Left ventricle myocardium superior (tissue), 1 donor: Measurements from ENCODE around the gene STOX2. TPM values are rescaled to one million over a fixed set of nuclear protein-coding genes. Genes with fewer than 3 reads are reported as not detected.

Source experiments
- ATAC-seq: fragments of 200-7000 bp; cut with Tn5 transposase; one replicate; pipeline ENCODE4 v1.9.1; 2020; ENCODE audit warnings: mild to moderate bottlenecking, moderate library complexity
- DNase-seq: peaks from one replicate; pipeline ENCODE4 v3.0.0-alpha.2; 2020
- intact Hi-C: fragments of 100-400 bp; cut with micrococcal nuclease; formaldehyde crosslinking; loops from one replicate; pipeline ENCODE4 v1.11.0; 2022
- total RNA-seq: library from RNA; stranded (reverse); fragmentation: NEBNext Ultra II Directional; extraction: Animal tissue kit (Norgen Biotek cat#: 25700); gene quantifications from one replicate; pipeline ENCODE4 v1.2.1, GENCODE V29; 2021
- donor health status: DM: no; HTN: yes; CAD: no; lungs with severe emphysema.

STOX2 gene
- total RNA-seq, 1 donor from 2014 or later: 10.6 TPM

DNA sequence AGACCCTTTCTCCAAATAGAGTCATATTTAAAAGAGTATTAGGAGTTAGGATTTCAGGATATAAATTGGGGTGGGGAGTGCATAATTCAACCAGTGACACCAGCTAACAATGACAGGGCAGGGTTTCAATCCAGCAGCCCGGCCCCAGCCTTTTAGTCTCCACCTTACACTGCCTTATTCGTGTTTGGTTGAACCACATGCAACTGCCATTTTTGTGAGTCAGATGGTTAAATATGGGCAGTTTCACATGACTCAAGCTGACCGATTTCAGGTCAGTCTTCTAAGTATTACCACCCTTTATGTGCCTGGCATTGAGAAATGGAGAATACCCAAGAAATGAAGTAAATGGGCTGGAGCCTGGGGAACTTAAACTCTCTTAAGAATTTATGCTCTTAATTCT, 102.8 kb downstream of the STOX2 start:
- no peak for DNase-seq
- intact Hi-C loops: no loop called here
- ATAC-seq: no peak

DNA sequence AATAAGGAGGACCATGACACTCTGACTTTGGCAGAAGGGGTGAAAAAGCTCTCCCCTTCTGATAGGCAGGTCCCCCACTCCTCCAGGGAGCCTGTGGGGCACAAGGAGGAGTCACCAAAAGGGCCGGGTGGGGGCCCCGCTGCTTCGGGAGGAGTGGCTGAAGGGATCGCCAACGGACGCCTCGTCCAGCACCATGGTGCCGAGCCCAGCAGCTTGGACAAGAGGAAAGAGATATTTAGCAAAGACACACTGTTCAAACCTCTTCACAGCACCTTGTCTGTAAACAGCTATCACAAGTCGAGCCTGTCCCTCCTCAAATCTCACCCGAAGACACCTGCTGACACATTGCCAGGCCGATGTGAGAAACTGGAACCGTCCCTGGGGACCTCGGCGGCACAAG, 105.6 kb downstream of the STOX2 start:
- intact Hi-C loops: no loop called here
- no peak for ATAC-seq
- DNase-seq: no peak

GRCh38 chr4:184011826-184012380, 106.8 kb downstream of the STOX2 start:
- intact Hi-C loops: no loop called here
- DNase-seq (no peak), ATAC-seq (peak; percentile 80)

GRCh38 chr4:184012937-184013336, 107.8 kb downstream of the STOX2 start:
- intact Hi-C loops: no loop called here
- peak; percentile 42 for ATAC-seq
- no peak for DNase-seq

GRCh38 chr4:184014301-184014700, 109.2 kb downstream of the STOX2 start:
- DNase-seq (no peak), ATAC-seq (no peak)
- intact Hi-C loops: no loop called here

GRCh38 chr4:184016759-184017668, 111.9 kb downstream of the STOX2 start:
- no peak for ATAC-seq
- intact Hi-C loops: no loop called here
- DNase-seq: no peak

GRCh38 chr4:184019076-184019475, 114.0 kb downstream of the STOX2 start:
- DNase-seq (no peak), ATAC-seq (no peak)
- intact Hi-C loops: no loop called here

DNA sequence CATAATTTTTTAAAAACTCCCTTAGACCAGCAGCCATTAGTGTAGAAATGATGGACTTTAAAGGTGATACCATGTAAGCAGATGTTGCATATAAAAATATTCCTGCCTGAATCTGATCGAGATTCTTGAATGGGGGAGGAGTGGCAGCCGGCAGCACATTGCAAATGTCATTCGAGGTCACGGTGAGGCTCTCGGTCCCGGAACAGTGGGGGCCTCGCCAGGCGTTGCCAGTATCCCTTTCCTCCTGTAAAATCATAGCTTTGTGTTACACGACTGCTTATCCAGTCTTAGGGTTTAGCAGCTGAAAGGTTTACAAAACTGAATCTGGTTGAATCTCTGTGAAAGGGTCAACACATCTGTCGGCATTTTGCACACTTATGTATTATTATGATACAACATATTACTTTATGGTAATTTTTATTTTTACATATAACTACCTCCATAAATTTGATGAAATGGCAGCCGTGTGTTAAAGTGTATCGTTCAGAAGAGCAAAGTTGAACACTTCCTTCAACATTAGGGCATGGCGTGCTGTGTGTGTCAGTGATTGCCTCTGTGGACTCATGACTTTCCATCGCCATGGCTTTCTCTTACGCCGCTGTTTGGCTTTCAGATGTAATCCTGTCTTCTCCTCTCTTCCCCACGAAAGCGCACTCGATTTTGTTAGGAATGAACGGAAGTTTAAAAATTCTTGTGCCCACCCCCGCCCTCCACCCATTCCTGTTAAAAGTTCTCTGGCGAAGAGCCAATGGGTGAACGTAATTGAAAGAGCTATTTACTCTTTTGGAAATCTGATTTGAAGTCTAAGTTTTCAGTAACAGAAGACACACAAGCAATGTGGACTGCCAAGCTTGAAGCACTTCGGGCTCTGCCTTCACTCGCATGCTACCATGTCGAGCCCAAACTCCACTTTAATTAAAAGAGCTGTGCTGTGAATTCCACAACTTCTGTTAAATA, 114.8 kb downstream of the STOX2 start:
- intact Hi-C loops: no loop called here
- ATAC-seq (peak; percentile 44), DNase-seq (no peak)

DNA sequence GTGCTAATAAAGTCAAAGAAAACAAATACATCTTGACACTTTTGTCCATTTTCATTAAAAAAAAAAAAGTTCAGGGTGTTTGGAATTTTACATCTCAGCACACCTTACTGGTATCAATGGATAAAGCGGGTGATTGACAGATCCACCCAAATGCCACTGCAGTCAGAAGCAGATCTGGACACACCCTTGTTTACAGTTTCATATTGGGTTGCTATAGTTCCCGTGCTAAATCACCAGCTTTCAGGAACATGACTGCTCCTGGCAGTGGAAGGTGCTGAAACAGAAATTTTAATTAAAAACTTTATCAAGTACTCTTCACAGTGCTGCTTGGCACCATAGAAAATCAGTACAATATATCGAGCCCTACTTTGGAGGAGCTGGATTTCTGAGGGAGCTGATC, 116.3 kb downstream of the STOX2 start:
- intact Hi-C loops: no loop called here
- no peak for DNase-seq
- no peak for ATAC-seq

GRCh38 chr4:184022679-184023383, 117.7 kb downstream of the STOX2 start:
- no peak for DNase-seq
- intact Hi-C loops: no loop called here
- ATAC-seq: no peak

DNA sequence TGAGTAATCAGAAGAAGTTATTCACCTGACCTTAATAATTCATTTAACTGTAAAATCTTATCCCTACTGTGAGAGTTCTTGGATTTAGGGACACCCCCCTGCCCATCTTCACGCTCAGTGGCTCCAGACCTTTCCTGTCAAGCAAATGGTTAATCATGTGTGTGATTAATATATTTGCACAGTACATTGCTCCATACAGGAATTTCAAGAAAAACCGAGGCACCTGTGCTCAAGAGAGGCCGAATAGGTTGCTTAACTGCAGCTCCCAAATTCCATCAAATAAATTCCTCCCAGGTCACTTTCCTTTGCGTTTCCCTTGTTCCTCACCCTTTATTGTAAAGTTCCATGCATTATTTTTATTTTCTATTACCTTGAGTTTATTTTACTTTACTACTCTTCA, 119.5 kb downstream of the STOX2 start:
- no peak for ATAC-seq
- no peak for DNase-seq
- intact Hi-C loops: no loop called here

DNA sequence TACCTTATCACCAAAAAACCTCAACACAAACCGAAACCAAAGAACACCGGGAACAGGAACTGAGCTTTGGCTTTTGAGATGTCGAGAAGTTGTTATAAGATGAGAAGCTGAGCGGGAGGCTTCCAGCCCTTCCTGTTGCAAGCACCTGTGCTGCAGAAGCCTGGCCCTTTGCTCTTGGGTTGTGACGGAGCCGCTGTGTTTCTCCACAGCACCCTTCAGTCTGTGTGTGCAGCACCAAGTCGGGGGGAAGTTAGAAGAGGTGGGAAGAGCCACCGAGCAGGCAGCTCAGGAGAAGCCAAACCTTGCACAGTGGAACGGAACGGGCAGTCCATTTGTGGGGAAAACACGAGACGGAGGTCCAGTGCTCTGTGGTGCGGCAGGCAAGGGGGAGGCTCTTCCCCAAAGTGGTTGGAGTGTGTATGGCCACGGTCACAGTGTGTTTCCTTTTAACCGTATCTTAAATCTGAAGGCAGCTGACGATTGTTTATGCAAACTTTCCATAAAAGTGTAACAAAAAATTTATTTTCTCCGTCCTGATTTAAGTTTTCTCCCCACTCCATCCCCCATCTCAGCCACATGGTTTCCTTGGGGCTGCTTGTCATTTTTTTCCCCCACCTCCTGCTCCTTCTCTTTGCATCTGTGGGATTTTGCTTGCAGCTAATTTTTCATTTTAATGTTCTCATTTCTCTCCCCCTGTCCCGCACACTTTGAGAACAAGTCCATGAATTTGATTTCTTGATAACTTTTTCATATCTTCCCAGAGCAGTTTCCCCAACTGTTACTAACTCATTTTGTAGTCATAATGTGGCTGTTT, 123.7 kb downstream of the STOX2 start:
- ATAC-seq: no peak
- no peak for DNase-seq
- intact Hi-C loops: no loop called here

DNA sequence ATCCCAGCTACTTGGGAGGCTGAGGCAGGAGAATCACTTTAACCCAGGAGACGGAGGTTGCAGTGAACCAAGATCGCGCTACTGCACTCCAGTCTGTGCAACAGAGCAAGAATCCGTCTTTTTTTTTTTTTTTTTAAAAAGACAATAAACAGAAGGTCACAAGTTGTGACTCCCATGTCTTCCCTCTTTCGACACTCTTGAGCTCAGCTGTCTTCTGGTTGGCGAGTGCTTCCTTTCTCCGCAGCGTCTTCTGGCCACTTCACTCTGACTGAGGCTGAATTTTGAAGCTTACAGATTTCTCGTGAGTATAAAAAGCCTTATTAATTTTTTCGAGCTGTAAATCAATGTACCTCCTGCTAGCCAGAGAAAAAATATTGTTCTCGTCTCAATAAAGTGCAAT, 124.9 kb downstream of the STOX2 start:
- ATAC-seq: no peak
- DNase-seq: no peak
- intact Hi-C loops: no loop called here

DNA sequence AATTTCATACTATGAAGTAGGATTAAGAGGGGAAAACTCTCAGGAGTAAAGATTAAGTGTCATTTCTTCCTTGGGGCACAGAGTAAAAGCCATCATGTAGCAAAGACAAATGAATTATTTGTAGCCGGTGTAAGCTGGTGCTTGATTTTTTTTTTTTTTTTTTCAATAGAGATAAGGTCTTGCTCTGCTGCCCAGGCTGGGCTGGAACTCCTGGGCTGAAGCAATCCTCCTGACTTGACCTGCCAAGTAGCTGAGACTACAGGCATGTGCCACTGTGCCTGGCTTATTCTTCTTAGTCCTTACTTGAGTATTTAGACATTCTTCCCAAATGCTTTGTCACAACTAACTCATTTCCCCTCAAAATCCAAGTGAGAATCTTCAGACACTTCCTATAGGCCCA, 125.7 kb downstream of the STOX2 start:
- intact Hi-C loops: no loop called here
- DNase-seq: no peak
- peak; percentile 87 for ATAC-seq

- intact Hi-C loops: no loop called here
- DNase-seq (no peak), ATAC-seq (no peak)
Measured at GRCh38 chr4:184032091-184032490, 127.0 kb downstream of the STOX2 start.

DNA sequence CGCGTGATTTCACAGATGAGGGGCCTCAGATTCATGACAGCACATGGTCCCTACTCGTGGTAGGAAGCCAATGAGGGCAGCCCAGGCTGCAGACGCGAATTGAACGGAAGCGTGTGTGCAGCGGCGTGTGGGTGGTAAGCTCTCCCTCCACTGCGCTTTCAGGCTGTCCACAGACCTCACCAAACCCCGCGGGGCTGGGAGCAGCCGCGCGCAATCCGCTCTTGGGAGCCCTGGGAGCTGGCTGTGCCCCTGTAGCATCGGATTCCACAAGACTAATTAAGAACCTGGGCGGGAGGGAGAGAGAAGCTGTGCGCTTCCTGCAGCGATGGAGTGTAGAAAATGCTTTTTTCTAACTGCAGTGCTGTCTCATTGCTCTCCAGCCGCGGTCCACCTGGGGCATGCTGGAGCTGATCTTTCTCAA, 134.9 kb downstream of the STOX2 start:
- ATAC-seq: peak; percentile 71
- intact Hi-C loops: no loop called here
- DNase-seq: peak; percentile 43

DNA sequence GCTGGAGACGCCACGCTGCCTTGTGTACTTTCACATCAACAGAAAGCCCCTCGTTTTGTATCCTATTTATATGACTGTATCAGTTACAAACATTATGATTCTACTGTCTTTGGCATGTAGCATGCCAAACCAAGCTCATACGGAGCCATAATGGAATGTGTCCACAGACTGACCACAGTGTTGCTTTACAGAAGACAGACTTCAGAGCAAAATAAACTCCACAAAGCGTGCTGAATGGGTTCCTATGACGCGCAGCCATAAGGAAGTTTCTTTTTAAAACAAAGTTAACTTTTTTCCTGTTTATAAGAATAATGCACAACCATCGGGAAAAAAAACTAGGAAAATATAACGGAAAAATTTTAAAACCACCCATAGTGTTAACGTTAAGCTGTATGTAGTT, 136.0 kb downstream of the STOX2 start:
- intact Hi-C loops: no loop called here
- DNase-seq (no peak), ATAC-seq (no peak)

DNA sequence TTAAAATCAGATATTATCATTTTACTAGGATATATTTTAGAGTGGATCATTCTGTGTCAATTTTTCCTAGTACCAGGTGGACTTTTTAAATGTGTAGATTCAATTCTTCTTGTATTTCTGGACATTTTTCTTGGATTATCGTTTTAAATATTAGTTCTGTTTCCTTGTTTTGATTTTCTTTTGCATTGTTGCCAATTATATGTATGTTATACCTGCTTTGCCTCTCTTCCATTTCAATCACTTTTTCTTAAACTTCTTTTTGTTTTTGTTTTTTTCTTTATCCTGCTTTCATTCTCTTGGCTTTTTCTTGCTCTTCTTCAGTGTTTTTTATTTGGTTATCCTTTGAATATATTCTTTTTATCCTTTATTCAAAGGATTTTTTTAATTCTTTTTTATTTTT, 141.0 kb downstream of the STOX2 start:
- no peak for DNase-seq
- intact Hi-C loops: no loop called here
- ATAC-seq: no peak
